ENCODE data around the gene ABCD3.

ABCD3 gene

GRCh38 chr1:94526152-94526980 is 108.2 kb downstream of the ABCD3 start:
- ChIA-PET POLR2A (no interaction called here), CTCF (interaction anchor here (0.5 to 6.5 kb wide), 4 partner anchors 276 to 541 kb away, joined by 3 to 48 read pairs (median 6); no protein-coding TSS in a partner anchor)
- H3K9me3 ChIP-seq (ENCODE audit: control insufficient read depth, insufficient read depth, low read depth, low read length) = no peaks in the 10 kb centered on the region
- H3K4me1 ChIP-seq (ENCODE audit: control insufficient read depth, insufficient read depth, low read length) = no peaks in the 10 kb centered on the region
- no peak overlapping the region for H3K4me3 ChIP-seq (ENCODE audit: low read depth, low read length)
- H3K36me3 ChIP-seq (ENCODE audit: control insufficient read depth in 2 of 2, insufficient read depth in 1 of 2, low read length in 2 of 2) = peaks cover 0 to 18% of the 10 kb centered on the region in 2 experiments; a peak in 2 of 3 replicates
- TF ChIP-seq ZNF280D (tag by site-specific recombination; IDR thresholded peaks at IDR 0.05) = no peak
- TF ChIP-seq ZNF670 (tag by site-specific recombination; IDR thresholded peaks at IDR 0.05; ENCODE audit: low read depth) = no peak
- H3K27ac ChIP-seq (ENCODE audit: extremely low read depth, low read depth, low read length) = no peak overlapping the region

DNA sequence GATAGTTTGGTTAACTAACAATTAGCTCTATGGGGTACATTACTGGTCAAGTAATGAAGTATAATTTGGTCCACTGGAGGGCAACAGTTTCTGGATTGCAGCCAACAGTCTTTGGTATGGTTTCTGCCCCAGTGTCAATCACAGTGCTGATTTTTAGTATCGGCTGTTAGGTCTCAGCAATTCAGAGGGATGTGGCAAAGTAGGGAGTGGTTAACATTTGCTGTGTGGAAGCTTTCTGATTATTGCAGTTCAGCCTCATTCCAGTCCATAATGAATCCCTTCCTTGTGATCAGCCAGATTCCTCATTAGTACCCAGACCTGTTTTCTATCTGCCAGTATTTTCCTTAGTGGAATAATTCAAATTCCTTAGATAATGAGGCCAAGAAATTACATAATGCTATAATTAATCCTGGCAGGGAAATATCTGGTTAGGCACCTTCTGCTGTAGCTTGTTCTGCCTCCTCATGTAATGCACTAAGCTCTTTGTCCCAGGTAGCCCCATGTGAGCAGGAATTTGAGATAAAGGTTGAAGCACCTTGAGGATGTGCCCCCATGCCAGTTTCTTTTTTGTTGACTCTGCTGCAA is 109.3 kb downstream of the ABCD3 start:
- Histone ChIP-seq H3K4me1 (ENCODE audit: control insufficient read depth, insufficient read depth, low read length) (no peaks in the 10 kb centered on the region), H3K4me3 (ENCODE audit: low read depth, low read length) (no peak overlapping the region), H3K27ac (ENCODE audit: extremely low read depth, low read depth, low read length) (no peak overlapping the region), H3K9me3 (ENCODE audit: control insufficient read depth, insufficient read depth, low read depth, low read length) (no peaks in the 10 kb centered on the region), H3K36me3 (ENCODE audit: control insufficient read depth in 2 of 2, insufficient read depth in 1 of 2, low read length in 2 of 2) (peaks cover 0 to 28% of the 10 kb centered on the region in 2 experiments; a peak in 2 of 3 replicates)
- CTCF ChIA-PET = interaction anchor here (0.5 to 6.5 kb wide), 7 partner anchors 72 to 540 kb away, joined by 3 to 48 read pairs (median 6); no protein-coding TSS in a partner anchor
- POLR2A ChIA-PET = interaction anchor here (0.9 kb wide), 1 partner anchor 11 kb away, joined by 3 read pairs; no protein-coding TSS in a partner anchor
- TF ChIP-seq ZNF274 (IDR thresholded peaks at IDR 0.05; ENCODE audit: low read length) = no peak
- TF ChIP-seq ZNF274 (tag by site-specific recombination; IDR thresholded peaks at IDR 0.05; ENCODE audit: borderline replicate concordance) = no peak
- peak; percentile 73 for TF ChIP-seq SP7 (tag by site-specific recombination; IDR thresholded peaks at IDR 0.05)

- peak; percentile 50 for TF ChIP-seq EGR2 (tag by site-specific recombination; IDR thresholded peaks at IDR 0.05; ENCODE audit: low read depth)
- TF ChIP-seq ZNF423 (tag by site-specific recombination; IDR thresholded peaks at IDR 0.05) = no peak
- TF ChIP-seq ZFHX2 (tag by site-specific recombination; conservative IDR thresholded peaks at IDR 0.05) = peak; percentile 24; the same call in 1 of the 2 replicates
- ChIA-PET POLR2A (interaction anchor here (0.6 kb wide), 1 partner anchor 32 kb away, joined by 3 read pairs; no protein-coding TSS in a partner anchor), CTCF (interaction anchor here (0.8 to 6.5 kb wide), 7 partner anchors 15 to 515 kb away, joined by 3 to 48 read pairs (median 6); no protein-coding TSS in a partner anchor)
- Histone ChIP-seq H3K27ac (ENCODE audit: extremely low read depth, low read depth, low read length) (no peak overlapping the region), H3K4me3 (ENCODE audit: low read depth, low read length) (no peak overlapping the region), H3K4me1 (ENCODE audit: control insufficient read depth, insufficient read depth, low read length) (no peaks in the 10 kb centered on the region), H3K36me3 (ENCODE audit: control insufficient read depth in 2 of 2, insufficient read depth in 1 of 2, low read length in 2 of 2) (peaks cover 0 to 34% of the 10 kb centered on the region in 2 experiments; a peak in 2 of 3 replicates), H3K9me3 (ENCODE audit: control insufficient read depth, insufficient read depth, low read depth, low read length) (no peaks in the 10 kb centered on the region)
These were observed 110.1 kb downstream of the ABCD3 start for GRCh38 chr1:94528299-94528698.

DNA sequence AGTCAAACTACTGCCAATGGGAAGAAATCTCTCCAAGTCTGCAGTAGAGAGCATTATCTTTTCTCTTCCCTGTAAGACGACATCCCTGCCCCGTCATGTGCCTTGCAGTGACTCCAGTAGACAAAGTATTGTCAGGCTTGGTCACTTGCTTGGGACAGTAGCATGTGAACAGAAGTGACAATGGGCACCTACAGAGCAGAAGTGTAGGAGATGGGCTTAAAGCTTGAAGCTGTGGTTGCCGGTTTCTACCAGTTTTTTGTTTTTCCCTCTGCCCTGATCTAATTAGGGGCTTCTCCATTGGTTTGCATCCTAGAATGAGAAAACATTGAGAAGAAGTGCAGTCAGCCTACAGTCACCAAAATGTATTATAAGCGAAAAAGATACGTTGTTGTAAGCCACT is 110.6 kb downstream of the ABCD3 start:
- POLR2A ChIA-PET = no interaction called here

More for the DNA sequence above, 110.6 kb downstream of the ABCD3 start:
- H3K36me3 ChIP-seq (ENCODE audit: control insufficient read depth in 2 of 2, insufficient read depth in 1 of 2, low read length in 2 of 2) = peaks cover 0 to 34% of the 10 kb centered on the region in 2 experiments; a peak in 2 of 3 replicates
- no peaks in the 10 kb centered on the region for H3K9me3 ChIP-seq (ENCODE audit: control insufficient read depth, insufficient read depth, low read depth, low read length)
- no peak overlapping the region for H3K27ac ChIP-seq (ENCODE audit: extremely low read depth, low read depth, low read length)
- CTCF ChIA-PET = interaction anchor here (0.6 to 6.5 kb wide), 7 partner anchors 15 to 515 kb away, joined by 3 to 48 read pairs (median 5); no protein-coding TSS in a partner anchor
- H3K4me1 ChIP-seq (ENCODE audit: control insufficient read depth, insufficient read depth, low read length) = no peaks in the 10 kb centered on the region
- H3K4me3 ChIP-seq (ENCODE audit: low read depth, low read length) = no peak overlapping the region
- no peak for TF ChIP-seq ZNF677 (tag by site-specific recombination; IDR thresholded peaks at IDR 0.05)
- no peak for TF ChIP-seq ZNF624 (tag by site-specific recombination; IDR thresholded peaks at IDR 0.05)
- TF ChIP-seq ZSCAN5A (tag by site-specific recombination; IDR thresholded peaks at IDR 0.05) = no peak
- TF ChIP-seq ZNF132 (tag by site-specific recombination; IDR thresholded peaks at IDR 0.05; ENCODE audit: borderline replicate concordance) = no peak
- TF ChIP-seq ZNF202 (tag by site-specific recombination; IDR thresholded peaks at IDR 0.05; ENCODE audit: borderline replicate concordance) = no peak
- no peak for TF ChIP-seq ZNF114 (tag by site-specific recombination; IDR thresholded peaks at IDR 0.05)
- no peak for TF ChIP-seq ZNF776 (tag by site-specific recombination; IDR thresholded peaks at IDR 0.05; ENCODE audit: borderline replicate concordance)
- no peak for TF ChIP-seq ZNF843 (tag by site-specific recombination; IDR thresholded peaks at IDR 0.05)
- TF ChIP-seq GLIS2 (tag by site-specific recombination; IDR thresholded peaks at IDR 0.05) = no peak
- no peak for TF ChIP-seq ZNF707 (tag by site-specific recombination; IDR thresholded peaks at IDR 0.05)
- no peak for TF ChIP-seq ZNF423 (tag by site-specific recombination; IDR thresholded peaks at IDR 0.05)
